Stromal cell of bone marrow (primary cell): ENCODE results near the gene RGS19.

Experiments
- DNase-seq: peaks from one replicate; pipeline ENCODE4 v3.0.0-alpha.2; 2012; ENCODE audit warnings: low read depth

RGS19 gene

GRCh38 chr20:64063389-64064144 is 15.8 kb downstream of the RGS19 start:
- DNase-seq, result no peak

- peak; percentile 93 for DNase-seq
Measured at GRCh38 chr20:64062596-64063388, 16.5 kb downstream of the RGS19 start, which contains the start of gene TCEA2. Gene TCEA2, plus strand, starts transcription at chr20:64063198. Its CDS starts 115 bp downstream, at chr20:64063313.

- DNase-seq, result no peak
Measured at GRCh38 chr20:64062276-64062595, 17.1 kb downstream of the RGS19 start.

GRCh38 chr20:64058536-64058935 is 20.8 kb downstream of the RGS19 start:
- DNase-seq, result no peak

- DNase-seq, result no peak
Measured at GRCh38 chr20:64057628-64058498, 21.5 kb downstream of the RGS19 start.

- DNase-seq, result no peak
Measured at GRCh38 chr20:64056889-64057627, 22.3 kb downstream of the RGS19 start.

- no peak for DNase-seq
Measured at GRCh38 chr20:64056639-64056888, 22.8 kb downstream of the RGS19 start.

GRCh38 chr20:64055893-64056638 is 23.3 kb downstream of the RGS19 start:
- DNase-seq, result no peak

- DNase-seq, result no peak
Measured at GRCh38 chr20:64055396-64055892, 23.9 kb downstream of the RGS19 start.

- no peak for DNase-seq
Measured at GRCh38 chr20:64053841-64054661, 25.3 kb downstream of the RGS19 start.

- DNase-seq, result no peak
Measured at GRCh38 chr20:64052987-64053840, 26.1 kb downstream of the RGS19 start.

GRCh38 chr20:64052326-64052722 is 27.0 kb downstream of the RGS19 start:
- DNase-seq, result no peak

GRCh38 chr20:64051561-64052325 is 27.6 kb downstream of the RGS19 start:
- DNase-seq, result no peak

- DNase-seq, result no peak
Measured at GRCh38 chr20:64051033-64051452, 28.3 kb downstream of the RGS19 start.

- no peak for DNase-seq
Measured at GRCh38 chr20:64050261-64051032, 28.9 kb downstream of the RGS19 start.

- DNase-seq, result no peak
Measured at GRCh38 chr20:64049878-64050260, 29.4 kb downstream of the RGS19 start.

- DNase-seq, result no peak
Measured at GRCh38 chr20:64049060-64049877, 30.0 kb downstream of the RGS19 start, which contains the start of gene SOX18. Gene SOX18, minus strand, starts transcription at chr20:64049639. Its CDS starts 123 bp downstream, at chr20:64049516.
